Small intestine (tissue), 7 donors: ENCODE measurements around the gene SBSN. TPM values are rescaled to one million over a fixed set of nuclear protein-coding genes. Genes with fewer than 3 reads are reported as not detected.

Experiments
- DNase-seq, 2 donors: peaks; one replicate each; pipeline versions ENCODE4 v3.0.0 to v3.0.0-alpha.2; 2013
- FAIRE-seq: peaks from 2 replicates; lab custom pipeline; 2012; peaks lifted over from hg19 to GRCh38; lab: Jason Lieb, UNC
- H3K27ac ChIP-seq, 3 donors: one replicate each; pipeline ENCODE4 v1.5.1; 2013; ENCODE audit warnings: low read length in 2 of 3, mild to moderate bottlenecking in 2 of 3, control low read depth in 1 of 3, inconsistent platforms in 1 of 3, low read depth in 1 of 3, moderate library complexity in 1 of 3
- H3K27me3 ChIP-seq, 3 donors: one replicate each; pipeline ENCODE4 v1.6.1; 2013; ENCODE audit warnings: low read length in 3 of 3, inconsistent platforms in 1 of 3; ENCODE audit not compliant: control insufficient read depth in 3 of 3, insufficient read depth in 3 of 3
- H3K36me3 ChIP-seq, 3 donors: one replicate each; pipeline ENCODE4 v1.6.1; 2013; ENCODE audit warnings: low read length in 3 of 3, inconsistent platforms in 1 of 3, low read depth in 1 of 3, mild to moderate bottlenecking in 1 of 3, moderate library complexity in 1 of 3; ENCODE audit not compliant: control insufficient read depth in 3 of 3, insufficient read depth in 2 of 3
- H3K4me1 ChIP-seq, 3 donors: one replicate each; pipeline ENCODE4 v1.6.1; 2013; ENCODE audit warnings: low read length in 2 of 3, inconsistent platforms in 1 of 3, low read depth in 1 of 3, mild to moderate bottlenecking in 1 of 3, moderate library complexity in 1 of 3; ENCODE audit not compliant: control insufficient read depth in 3 of 3, insufficient read depth in 2 of 3
- H3K4me3 ChIP-seq, 3 donors: one replicate each; pipeline ENCODE4 v1.5.1; 2013; ENCODE audit warnings: low read length in 3 of 3, control low read depth in 1 of 3, inconsistent platforms in 1 of 3, low read depth in 1 of 3, mild to moderate bottlenecking in 1 of 3, moderate library complexity in 1 of 3
- H3K9me3 ChIP-seq, 2 donors: one replicate each; pipeline ENCODE4 v1.6.1; 2013; ENCODE audit warnings: low read depth in 1 of 2, low read length in 1 of 2; ENCODE audit not compliant: control insufficient read depth in 2 of 2, insufficient read depth in 1 of 2
- WGBS, 3 donors: extraction: QIAGEN DNeasy Blood & Tissue Kit; methylation state at CpG; one replicate each; pipeline ENCODE4 v1.1.7; 2013; 5-methylcytosine and 5-hydroxymethylcytosine counted together
- polyA plus RNA-seq, 4 donors: library from polyadenylated mRNA; stranded (reverse) in 3 of 4; unstranded in 1 of 4; fragments of 200-250 nt in 3 of 4; fragments of 120-200 nt in 1 of 4; gene quantifications; one replicate each; pipeline versions ENCODE4 v1.2.1 to v1.2.3, GENCODE V29; 2013
- donor health status: healthy with polysubstance abuse.
- donor health status: control.
- donor health status: control.
- donor health status: Bipolar disorder and iron deficiency.
- donor health status: healthy.

The SBSN gene
- polyA plus RNA-seq, 4 donors = 0.07 to 1.8 (median 0.54) TPM; not detected in 1

DNA sequence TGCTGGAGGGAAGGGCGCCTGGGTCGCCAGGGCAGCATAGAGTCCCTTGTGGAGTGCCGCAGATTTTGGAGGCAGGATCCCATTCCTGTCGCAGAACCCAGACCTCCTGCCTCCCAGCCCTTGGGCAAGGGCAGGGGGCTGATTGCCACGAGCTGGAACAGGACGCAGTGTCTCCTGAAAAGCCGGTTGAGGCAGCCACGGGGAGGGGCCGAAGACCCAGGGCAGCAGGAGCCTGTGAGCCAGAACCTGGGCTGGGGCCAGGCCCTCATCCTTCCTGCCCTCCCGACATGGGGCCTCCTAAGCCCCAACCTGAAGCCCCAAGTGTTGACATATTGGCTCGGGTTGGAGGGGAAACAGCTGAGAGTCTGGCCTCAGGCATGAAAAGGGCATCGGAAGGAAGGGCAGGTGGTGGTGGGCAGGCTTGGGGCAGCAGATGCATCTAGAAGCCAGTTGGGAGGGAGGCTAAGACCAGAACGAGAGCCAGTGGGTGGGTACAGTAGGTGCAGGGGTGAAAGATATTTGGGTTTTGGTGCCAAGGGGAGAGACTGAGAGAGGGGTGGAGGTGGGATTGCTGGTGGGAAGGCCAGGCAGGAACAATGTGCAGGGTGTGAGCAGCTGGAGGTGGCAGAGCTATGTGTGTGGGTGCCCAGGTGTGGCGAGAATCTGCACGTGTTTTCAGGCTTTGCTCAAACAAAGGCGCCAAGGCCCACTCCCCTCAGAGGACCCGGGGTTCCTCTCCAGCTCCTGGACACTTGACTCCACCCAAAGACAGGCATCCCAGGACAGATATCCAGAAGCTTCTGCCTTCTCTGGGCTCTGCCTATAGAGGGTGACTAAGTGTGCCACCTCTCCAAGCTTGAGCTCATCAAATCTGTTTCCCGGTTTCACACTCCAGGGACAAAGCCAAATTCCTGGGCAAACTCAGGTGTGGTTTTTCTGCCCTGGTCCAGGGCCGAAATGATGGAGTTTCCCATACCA lies 1.4 kb upstream of the SBSN start:
- H3K4me3 ChIP-seq = no peak overlapping the region
- no peaks in the 10 kb centered on the region for H3K9me3 ChIP-seq
- no peak overlapping the region for H3K27ac ChIP-seq
- no peak for DNase-seq
- peaks cover 0 to 42% (median 22%) of the 10 kb centered on the region in 3 donors for H3K27me3 ChIP-seq
- FAIRE-seq = no peak
- no peaks in the 10 kb centered on the region for H3K4me1 ChIP-seq
- 50 to 57% (median 57%) methylated on average over 19 of the region's 19 CpGs for WGBS, 3 donors
- H3K36me3 ChIP-seq = no peaks in the 10 kb centered on the region

DNA sequence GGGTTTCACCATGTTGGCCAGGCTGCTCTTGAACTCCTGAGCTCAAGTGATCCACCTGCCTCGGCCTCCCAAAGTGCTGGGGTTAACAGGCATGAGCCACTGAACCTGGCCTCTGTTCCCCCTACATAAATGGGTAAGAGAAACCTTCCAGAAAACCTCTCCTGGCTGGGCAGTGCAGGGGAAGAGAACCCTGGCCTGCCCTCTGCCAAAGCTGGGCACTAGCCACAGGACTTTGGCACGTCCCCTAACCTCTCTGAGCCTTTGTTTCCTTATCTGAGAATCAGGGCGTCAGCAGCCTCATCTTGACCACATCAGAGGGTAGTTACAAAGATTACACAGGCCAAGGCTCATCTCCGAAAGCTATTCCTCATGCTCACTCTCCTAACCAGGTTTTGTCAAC lies 2.2 kb downstream of the SBSN start:
- no peak for DNase-seq
- Histone ChIP-seq H3K9me3 (no peaks in the 10 kb centered on the region), H3K4me1 (no peaks in the 10 kb centered on the region), H3K27ac (no peak overlapping the region), H3K27me3 (peaks cover 0 to 20% (median 5%) of the 10 kb centered on the region in 3 donors), H3K4me3 (no peak overlapping the region), H3K36me3 (no peaks in the 10 kb centered on the region)
- FAIRE-seq = no peak
- 46 to 73% (median 55%) methylated on average over 4 of the region's 4 CpGs for WGBS, 3 donors

DNA sequence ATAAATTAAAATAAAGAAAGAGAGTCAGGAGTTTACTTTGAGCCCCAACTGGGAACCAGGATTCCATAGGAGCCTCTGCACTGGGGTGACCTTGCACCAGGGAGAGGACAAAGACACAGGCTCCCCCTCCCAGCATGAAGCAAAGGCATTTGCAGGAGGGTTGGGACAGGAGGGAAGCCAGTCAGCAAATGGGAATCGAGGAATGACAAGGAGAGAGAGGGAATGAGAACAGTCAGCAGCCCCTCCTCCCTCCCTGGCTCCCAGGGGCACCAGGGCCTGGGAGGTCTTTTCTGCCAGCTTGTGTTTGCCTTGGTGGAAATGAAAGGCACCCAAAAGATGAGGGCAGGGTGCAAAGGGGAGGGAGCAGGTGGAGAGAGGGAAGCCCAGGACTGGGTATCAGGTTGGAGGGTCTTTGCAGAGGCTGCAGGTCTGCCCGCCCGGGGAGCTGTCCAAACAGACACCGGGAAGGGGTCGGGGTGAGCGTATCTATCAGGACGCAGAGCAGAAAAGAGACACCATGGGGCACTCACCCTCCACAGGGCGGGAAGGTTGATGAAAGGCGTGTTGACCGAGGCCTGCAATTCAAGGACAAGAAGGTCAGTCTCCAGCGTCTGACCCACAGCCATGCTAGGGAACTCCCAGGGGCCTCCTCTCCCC lies 3.8 kb downstream of the SBSN start:
- Histone ChIP-seq H3K27me3 (peaks cover 0 to 13% (median 5%) of the 10 kb centered on the region in 3 donors), H3K4me1 (no peaks in the 10 kb centered on the region), H3K4me3 (no peak overlapping the region), H3K27ac (no peak overlapping the region), H3K36me3 (no peaks in the 10 kb centered on the region), H3K9me3 (no peaks in the 10 kb centered on the region)
- WGBS, 3 donors = 36 to 60% (median 38%) methylated on average over 11 of the region's 11 CpGs
- FAIRE-seq (no peak), DNase-seq (no peak)

DNA sequence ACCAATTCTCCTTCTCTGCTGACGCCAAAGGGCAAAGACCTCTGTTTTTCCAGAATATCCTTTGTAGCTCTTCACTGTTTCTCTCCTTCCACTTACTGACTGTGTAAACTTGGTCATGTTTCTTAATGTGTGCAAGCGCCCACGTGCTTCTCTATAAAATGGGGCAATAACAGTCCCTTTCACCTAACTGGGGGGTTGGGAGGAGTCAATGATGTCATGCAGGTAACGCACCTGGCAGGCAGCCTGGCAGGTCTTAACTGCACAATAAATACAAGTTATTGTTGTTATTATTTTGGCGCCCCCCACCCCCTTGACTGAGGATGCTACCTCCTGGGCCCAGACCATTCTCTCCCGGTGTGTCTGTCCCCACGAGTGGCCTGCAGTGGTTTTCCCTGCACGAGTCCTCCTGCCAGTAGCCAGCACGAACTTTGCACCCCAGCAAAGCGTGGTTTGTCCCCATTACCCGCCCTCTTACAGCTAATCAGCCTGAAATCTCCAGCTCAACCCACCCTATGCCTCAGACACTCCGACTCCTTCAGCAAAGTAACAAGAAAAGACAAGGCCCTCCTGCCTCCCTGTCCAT lies 5.3 kb downstream of the SBSN start:
- H3K27me3 ChIP-seq = peaks cover 0 to 10% (median 2%) of the 10 kb centered on the region in 3 donors
- H3K36me3 ChIP-seq = no peaks in the 10 kb centered on the region
- H3K4me1 ChIP-seq = no peaks in the 10 kb centered on the region
- no peaks in the 10 kb centered on the region for H3K9me3 ChIP-seq
- H3K27ac ChIP-seq = no peak overlapping the region
- DNase-seq (peak in 1 of 2 donors; percentile 28), FAIRE-seq (no peak)
- no peak overlapping the region for H3K4me3 ChIP-seq
- 29 to 63% (median 45%) methylated on average over 12 of the region's 12 CpGs for WGBS, 3 donors

DNA sequence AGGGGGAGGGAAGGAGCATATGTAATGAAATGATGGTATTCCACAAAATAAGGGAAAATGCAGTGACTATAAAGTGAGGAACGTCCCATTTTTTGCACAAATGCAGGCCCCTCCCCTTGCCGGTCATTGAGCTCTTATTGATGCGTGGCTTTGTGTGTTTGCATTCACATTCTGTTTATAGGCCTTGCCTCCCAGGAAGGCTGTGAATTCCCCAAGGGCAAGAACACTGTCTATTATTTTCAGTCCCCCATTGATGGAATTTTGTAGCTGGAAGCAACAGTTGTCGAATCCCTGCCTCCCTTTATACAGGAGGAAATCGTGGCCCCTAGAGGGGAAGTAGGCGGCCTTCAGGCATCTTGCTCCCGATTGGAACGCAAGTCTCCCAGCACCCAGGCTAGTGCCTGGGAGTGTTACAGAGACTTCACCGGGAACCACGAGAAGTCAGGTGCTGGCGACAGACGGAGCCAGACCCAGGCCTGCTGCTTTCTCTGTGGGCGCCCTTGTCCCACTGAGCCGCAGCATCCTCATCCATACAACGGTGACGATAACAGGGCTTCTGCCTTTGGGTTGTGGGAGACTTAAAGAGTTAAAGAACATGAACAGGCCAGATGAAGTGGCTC lies 6.9 kb downstream of the SBSN start:
- no peaks in the 10 kb centered on the region for H3K4me1 ChIP-seq
- no peaks in the 10 kb centered on the region for H3K36me3 ChIP-seq
- no peak overlapping the region for H3K4me3 ChIP-seq
- 69 to 82% (median 82%) methylated on average over 16 of the region's 16 CpGs for WGBS, 3 donors
- peaks cover 0 to 10% (median 2%) of the 10 kb centered on the region in 3 donors for H3K27me3 ChIP-seq
- DNase-seq (no peak), FAIRE-seq (no peak)
- no peaks in the 10 kb centered on the region for H3K9me3 ChIP-seq
- H3K27ac ChIP-seq = no peak overlapping the region

DNA sequence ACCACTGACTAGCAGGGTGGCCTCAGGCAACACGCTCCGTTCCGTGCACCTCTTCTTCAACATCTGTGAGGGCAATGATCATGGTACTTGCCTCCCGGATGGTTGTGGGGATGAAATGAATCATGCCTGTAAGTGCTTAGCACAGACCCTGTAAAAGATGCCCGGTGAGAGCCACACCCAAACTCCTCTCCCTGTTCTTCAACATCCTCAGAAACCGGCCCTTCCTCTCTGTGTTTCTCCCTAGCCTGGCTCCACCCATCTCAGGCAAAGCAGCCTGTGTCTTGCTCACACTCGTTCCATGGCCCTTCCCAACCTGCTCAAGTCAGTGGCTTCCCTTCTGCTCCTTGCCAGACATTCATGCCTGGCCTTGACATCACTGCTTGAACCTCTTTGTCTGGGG lies 8.8 kb downstream of the SBSN start:
- no peak overlapping the region for H3K27ac ChIP-seq

DNA sequence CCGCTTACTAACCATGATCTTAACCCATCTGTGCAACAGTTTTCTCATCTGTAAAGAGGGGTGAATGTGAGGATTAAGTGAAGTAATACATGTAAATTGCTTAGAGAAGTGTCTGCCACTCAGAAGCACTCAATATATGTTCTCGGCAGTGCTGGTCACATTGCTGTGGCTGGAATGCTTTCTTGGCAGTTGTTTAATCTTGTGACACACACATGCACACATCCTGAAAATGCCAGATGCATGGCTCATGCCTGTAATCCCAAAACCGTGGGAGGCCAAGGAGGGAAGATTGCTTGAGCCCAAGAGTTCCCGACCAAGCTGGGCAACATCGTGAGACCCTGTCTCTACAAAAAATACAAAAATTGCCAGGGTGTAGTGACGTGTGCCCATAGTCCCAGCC lies 9.8 kb downstream of the SBSN start:
- FAIRE-seq (no peak), DNase-seq (no peak)
- Histone ChIP-seq H3K27ac (no peak overlapping the region), H3K4me1 (no peaks in the 10 kb centered on the region), H3K36me3 (no peaks in the 10 kb centered on the region), H3K27me3 (peaks cover 0 to 12% (median 4%) of the 10 kb centered on the region in 3 donors), H3K9me3 (no peaks in the 10 kb centered on the region), H3K4me3 (no peak overlapping the region)
- 66 to 74% (median 71%) methylated on average over 6 of the region's 6 CpGs for WGBS, 3 donors

More for the DNA sequence above, 8.8 kb downstream of the SBSN start:
- H3K9me3 ChIP-seq = no peaks in the 10 kb centered on the region
- DNase-seq (no peak), FAIRE-seq (no peak)
- H3K27me3 ChIP-seq = peaks cover 0 to 6% (median 4%) of the 10 kb centered on the region in 3 donors
- no peak overlapping the region for H3K4me3 ChIP-seq
- no peaks in the 10 kb centered on the region for H3K4me1 ChIP-seq
- H3K36me3 ChIP-seq = no peaks in the 10 kb centered on the region
- 52 to 54% (median 54%) methylated on average over 7 of the region's 7 CpGs for WGBS, 3 donors

DNA sequence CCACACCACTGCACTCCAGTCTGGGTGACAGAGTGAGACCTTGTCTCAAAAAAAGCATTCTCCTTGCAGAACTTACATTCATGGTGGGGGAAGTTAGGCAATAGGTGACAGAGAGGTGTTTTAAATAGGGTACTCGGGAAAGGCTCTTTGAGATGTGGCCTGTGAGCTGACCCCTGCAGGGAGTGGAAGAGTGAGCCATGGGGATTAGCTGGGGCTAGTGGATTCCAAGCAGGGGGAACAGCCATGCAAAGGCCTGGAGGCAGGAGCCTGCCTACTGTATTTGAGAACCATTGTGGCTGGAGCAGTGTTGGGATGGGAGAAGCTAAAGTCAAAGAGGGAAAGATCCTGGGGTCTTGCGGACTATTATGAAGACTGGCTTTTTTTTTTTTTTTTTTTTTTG lies 10.8 kb downstream of the SBSN start:
- DNase-seq (no peak), FAIRE-seq (no peak)
- no peak overlapping the region for H3K27ac ChIP-seq
- H3K4me1 ChIP-seq = no peaks in the 10 kb centered on the region
- no peaks in the 10 kb centered on the region for H3K36me3 ChIP-seq
- H3K27me3 ChIP-seq = peaks cover 0 to 21% (median 8%) of the 10 kb centered on the region in 3 donors
- no peak overlapping the region for H3K4me3 ChIP-seq
- WGBS, 3 donors = 91 to 94% (median 93%) methylated on average over 2 of the region's 2 CpGs
- no peaks in the 10 kb centered on the region for H3K9me3 ChIP-seq
